PFSK-1 (cell line): Measurements from ENCODE around the gene RNF224.

ENCODE experiments used
- FOXP2 ChIP-seq: optimal IDR thresholded peaks from 2 replicates; pipeline ENCODE3; 2011; ENCODE audit warnings: borderline replicate concordance, control low read depth, inconsistent platforms; ENCODE audit not compliant: insufficient read depth; ENCODE audit errors: extremely low read length, extremely low read depth
- POLR2AphosphoS5 ChIP-seq: IDR thresholded peaks from 2 replicates; pipeline ENCODE4 v1.6.1; 2012; ENCODE audit warnings: low read depth, mild to moderate bottlenecking, control low read depth, low read length, moderate library complexity
- SIN3A ChIP-seq: IDR thresholded peaks from 2 replicates; pipeline ENCODE4 v1.6.1; 2012; ENCODE audit warnings: mild to moderate bottlenecking, low read length, moderate library complexity, borderline replicate concordance; ENCODE audit not compliant: insufficient read depth
- TAF1 ChIP-seq: IDR thresholded peaks from 2 replicates; pipeline ENCODE4 v1.6.1; 2012; ENCODE audit warnings: low read length, control low read depth, borderline replicate concordance; ENCODE audit not compliant: insufficient read depth
- TF ChIP-seq, protein P1 (sequence below), 2 experiments: IDR thresholded peaks; 2 replicates each; pipeline versions ENCODE4 v1.6.1 to v1.8.0; 2011 to 2012; ENCODE audit warnings: low read depth in 2 of 2, low read length in 2 of 2, control low read depth in 1 of 2, inconsistent platforms in 1 of 2, mild to moderate bottlenecking in 1 of 2, moderate library complexity in 1 of 2; ENCODE audit not compliant: insufficient read depth in 1 of 2

RNF224 gene

DNA sequence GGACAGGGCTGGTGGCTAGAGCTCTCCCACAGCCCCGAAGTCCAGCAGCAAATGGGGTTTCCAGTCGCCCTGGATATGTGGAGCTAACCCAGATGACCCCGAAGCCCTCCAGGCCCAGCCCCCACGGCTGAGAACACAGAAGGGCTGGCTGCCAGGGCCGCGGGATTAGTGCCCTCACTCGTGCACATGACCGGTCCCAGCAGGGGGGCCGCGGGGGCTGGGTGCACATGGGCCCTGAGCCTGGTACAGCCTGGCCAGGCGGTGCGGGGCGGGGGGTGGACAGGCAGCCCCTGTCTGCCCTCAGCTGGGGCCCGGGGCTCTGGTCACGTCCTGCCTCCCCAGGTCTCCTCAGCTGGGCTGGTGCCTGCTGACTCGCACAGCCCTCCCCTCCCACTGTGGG lies 32.9 kb upstream of the RNF224 start:
- no peak for TF ChIP-seq POLR2AphosphoS5
- TF ChIP-seq TAF1: no peak
- TF ChIP-seq, protein P1, sequence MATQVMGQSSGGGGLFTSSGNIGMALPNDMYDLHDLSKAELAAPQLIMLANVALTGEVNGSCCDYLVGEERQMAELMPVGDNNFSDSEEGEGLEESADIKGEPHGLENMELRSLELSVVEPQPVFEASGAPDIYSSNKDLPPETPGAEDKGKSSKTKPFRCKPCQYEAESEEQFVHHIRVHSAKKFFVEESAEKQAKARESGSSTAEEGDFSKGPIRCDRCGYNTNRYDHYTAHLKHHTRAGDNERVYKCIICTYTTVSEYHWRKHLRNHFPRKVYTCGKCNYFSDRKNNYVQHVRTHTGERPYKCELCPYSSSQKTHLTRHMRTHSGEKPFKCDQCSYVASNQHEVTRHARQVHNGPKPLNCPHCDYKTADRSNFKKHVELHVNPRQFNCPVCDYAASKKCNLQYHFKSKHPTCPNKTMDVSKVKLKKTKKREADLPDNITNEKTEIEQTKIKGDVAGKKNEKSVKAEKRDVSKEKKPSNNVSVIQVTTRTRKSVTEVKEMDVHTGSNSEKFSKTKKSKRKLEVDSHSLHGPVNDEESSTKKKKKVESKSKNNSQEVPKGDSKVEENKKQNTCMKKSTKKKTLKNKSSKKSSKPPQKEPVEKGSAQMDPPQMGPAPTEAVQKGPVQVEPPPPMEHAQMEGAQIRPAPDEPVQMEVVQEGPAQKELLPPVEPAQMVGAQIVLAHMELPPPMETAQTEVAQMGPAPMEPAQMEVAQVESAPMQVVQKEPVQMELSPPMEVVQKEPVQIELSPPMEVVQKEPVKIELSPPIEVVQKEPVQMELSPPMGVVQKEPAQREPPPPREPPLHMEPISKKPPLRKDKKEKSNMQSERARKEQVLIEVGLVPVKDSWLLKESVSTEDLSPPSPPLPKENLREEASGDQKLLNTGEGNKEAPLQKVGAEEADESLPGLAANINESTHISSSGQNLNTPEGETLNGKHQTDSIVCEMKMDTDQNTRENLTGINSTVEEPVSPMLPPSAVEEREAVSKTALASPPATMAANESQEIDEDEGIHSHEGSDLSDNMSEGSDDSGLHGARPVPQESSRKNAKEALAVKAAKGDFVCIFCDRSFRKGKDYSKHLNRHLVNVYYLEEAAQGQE (IDR thresholded peaks at IDR 0.05; ENCODE audit: insufficient read depth in 1 of 2, low read depth in 2 of 2, low read length in 2 of 2): no peak
- TF ChIP-seq SIN3A: no peak
- no peak for TF ChIP-seq FOXP2

DNA sequence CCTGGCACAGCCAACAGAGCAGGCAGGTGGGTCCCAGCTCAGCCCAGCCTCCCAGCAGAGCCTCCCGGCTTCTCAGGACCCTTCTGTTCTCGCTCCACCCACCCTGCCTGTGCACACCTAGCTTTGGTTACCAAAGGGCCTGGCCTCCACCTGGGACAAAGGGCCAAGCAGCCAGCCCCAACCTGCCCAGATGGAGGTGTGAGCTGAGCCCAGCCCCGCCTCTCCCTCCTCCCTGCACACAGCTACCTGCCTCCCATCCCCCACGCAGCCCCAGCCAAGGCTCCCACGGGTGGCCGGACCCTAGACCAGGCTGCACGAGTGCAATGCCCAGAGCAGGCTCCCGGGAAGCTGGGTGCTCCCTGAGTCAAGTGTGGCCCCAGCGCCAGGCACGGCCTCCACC lies 32.4 kb upstream of the RNF224 start:
- TF ChIP-seq TAF1 (no peak), POLR2AphosphoS5 (no peak), FOXP2 (no peak), SIN3A (no peak)
- TF ChIP-seq, protein P1 (IDR thresholded peaks at IDR 0.05; ENCODE audit: insufficient read depth in 1 of 2, low read depth in 2 of 2, low read length in 2 of 2): no peak

DNA sequence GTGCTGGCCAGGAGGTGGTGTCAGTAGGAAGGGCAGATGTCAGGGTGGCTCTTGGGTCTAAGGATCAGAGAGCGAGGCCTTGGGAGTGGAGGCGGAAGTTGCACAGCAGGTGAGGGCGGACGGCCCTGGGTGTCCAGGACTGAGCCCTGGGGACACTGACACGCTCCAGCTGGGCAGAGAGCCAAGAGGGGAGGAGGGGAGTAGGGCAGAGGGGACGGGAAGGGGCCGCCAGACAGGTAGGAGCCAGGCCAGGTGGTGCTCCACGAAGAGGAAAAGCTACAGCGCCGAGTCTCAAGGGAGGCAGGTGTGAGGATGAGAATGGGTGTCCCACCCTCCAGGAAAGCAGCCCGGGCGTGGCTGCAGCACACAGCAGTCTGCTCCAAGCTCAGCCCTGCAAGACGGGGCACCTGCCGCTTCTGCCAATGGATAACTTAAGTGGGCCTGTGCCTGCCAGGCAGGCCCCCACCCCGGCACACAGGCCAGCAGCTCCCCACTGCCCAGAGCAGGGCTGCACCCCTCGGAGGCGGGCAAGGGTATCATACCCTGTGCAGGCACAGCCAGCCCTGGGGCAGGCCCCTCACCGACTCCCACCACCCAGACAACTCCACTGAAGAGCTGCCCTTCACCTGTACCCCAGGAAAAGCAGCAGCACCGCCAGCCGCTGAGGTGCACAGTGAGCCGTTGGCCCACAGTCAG lies 31.6 kb upstream of the RNF224 start:
- TF ChIP-seq TAF1 (no peak), FOXP2 (no peak), SIN3A (no peak), POLR2AphosphoS5 (no peak)
- TF ChIP-seq, protein P1 (IDR thresholded peaks at IDR 0.05; ENCODE audit: insufficient read depth in 1 of 2, low read depth in 2 of 2, low read length in 2 of 2): no peak

DNA sequence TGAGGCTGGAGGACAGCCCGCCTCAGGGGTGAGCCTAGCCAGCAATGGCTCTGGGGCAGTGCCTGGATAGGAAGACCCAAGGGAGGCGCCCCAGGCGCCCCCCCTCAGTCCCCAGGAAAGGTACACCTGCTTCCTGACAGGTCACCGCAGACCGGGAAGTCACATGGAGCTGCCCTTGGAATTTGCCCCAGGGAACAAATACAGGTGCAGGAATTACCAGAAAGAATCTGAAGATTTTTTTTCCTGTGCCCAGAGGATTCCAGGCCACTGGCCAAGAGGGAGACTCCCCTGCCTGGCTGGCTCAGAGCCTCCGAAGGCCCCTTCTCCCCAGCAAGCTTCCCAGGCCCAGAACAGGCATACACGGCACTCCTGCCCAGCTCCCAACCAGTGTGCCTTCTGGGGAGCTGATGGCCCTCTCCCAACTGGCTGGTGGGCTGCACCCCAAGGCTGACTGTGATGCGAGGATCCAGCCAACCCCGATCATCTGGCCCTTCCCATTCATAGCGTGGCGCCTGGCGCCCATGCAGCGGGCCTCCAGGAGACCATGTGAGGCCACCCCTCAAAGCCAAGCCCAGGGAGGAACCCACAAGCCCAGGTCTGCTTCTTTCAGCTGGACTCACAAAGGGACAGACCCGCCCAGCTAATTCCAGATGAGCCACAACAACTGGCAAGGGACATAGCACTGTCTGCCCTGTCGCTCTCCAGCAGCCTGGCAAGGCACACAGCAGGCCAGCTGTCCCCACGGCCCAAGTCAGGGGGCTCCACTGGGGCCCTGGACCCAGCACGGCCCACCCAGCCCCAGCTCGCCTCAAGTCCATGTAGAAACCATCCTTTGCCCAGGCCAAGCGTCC lies 29.0 kb upstream of the RNF224 start:
- no peak for TF ChIP-seq FOXP2
- TF ChIP-seq, protein P1 (IDR thresholded peaks at IDR 0.05; ENCODE audit: insufficient read depth in 1 of 2, low read depth in 2 of 2, low read length in 2 of 2): no peak
- no peak for TF ChIP-seq TAF1
